Measurements from ENCODE around the gene HIF1A.
"Not testable (repeated sequence)": the region's sequence is repeated elsewhere in the genome, so short reads cannot be mapped to it uniquely, and the experiment has no call there.

- not testable (repeated sequence) for TF ChIP-seq CTCF, POLR2A (IDR thresholded peaks at IDR 0.05)
Observed at GRCh38 chr14:61755382-61755742, 60.0 kb downstream of the HIF1A start.

Data from heart left ventricle (tissue), 13 donors.